ENCODE data around the gene RBX1.

RBX1 gene

GRCh38 chr22:40972587-40972986 lies 21.4 kb downstream of the RBX1 start:
- Histone ChIP-seq H3K27ac (no peak overlapping the region), H3K27me3 (no peaks in the 10 kb centered on the region), H3K9me3 (no peaks in the 10 kb centered on the region), H3K4me3 (ENCODE audit: low read depth in 1 of 2, low read length in 1 of 2) (no peak overlapping the region), H3K4me1 (ENCODE audit: control insufficient read depth in 1 of 2, insufficient read depth in 1 of 2, low read depth in 1 of 2, low read length in 1 of 2) (peaks cover under 1 to 1% of the 10 kb centered on the region in 2 experiments), H3K36me3 (peaks cover 34% of the 10 kb centered on the region)
- TF ChIP-seq CTCF (IDR thresholded peaks at IDR 0.05), result no peak

GRCh38 chr22:40973144-40973543 lies 22.0 kb downstream of the RBX1 start:
- Histone ChIP-seq H3K27ac (no peak overlapping the region), H3K4me1 (ENCODE audit: control insufficient read depth in 1 of 2, insufficient read depth in 1 of 2, low read depth in 1 of 2, low read length in 1 of 2) (no peaks in the 10 kb centered on the region), H3K36me3 (peaks cover 33% of the 10 kb centered on the region), H3K27me3 (no peaks in the 10 kb centered on the region), H3K4me3 (ENCODE audit: low read depth in 1 of 2, low read length in 1 of 2) (no peak overlapping the region), H3K9me3 (no peaks in the 10 kb centered on the region)
- no peak for TF ChIP-seq CTCF (IDR thresholded peaks at IDR 0.05)

GRCh38 chr22:40975366-40975765 lies 24.2 kb downstream of the RBX1 start:
- no peak for TF ChIP-seq CTCF (IDR thresholded peaks at IDR 0.05)
- H3K27ac ChIP-seq, result no peak overlapping the region
- peaks cover 22% of the 10 kb centered on the region for H3K36me3 ChIP-seq
- no peaks in the 10 kb centered on the region for H3K4me1 ChIP-seq (ENCODE audit: control insufficient read depth in 1 of 2, insufficient read depth in 1 of 2, low read depth in 1 of 2, low read length in 1 of 2)
- H3K27me3 ChIP-seq, result no peaks in the 10 kb centered on the region
- no peak overlapping the region for H3K4me3 ChIP-seq (ENCODE audit: low read depth in 1 of 2, low read length in 1 of 2)
- no peaks in the 10 kb centered on the region for H3K9me3 ChIP-seq

GRCh38 chr22:40976866-40977700 lies 25.9 kb downstream of the RBX1 start:
- H3K4me3 ChIP-seq (ENCODE audit: low read depth in 1 of 2, low read length in 1 of 2), result no peak overlapping the region
- no peaks in the 10 kb centered on the region for H3K9me3 ChIP-seq
- no peak for TF ChIP-seq CTCF (IDR thresholded peaks at IDR 0.05)
- no peaks in the 10 kb centered on the region for H3K27me3 ChIP-seq
- peaks cover 13% of the 10 kb centered on the region for H3K36me3 ChIP-seq
- H3K27ac ChIP-seq, result no peak overlapping the region
- no peaks in the 10 kb centered on the region for H3K4me1 ChIP-seq (ENCODE audit: control insufficient read depth in 1 of 2, insufficient read depth in 1 of 2, low read depth in 1 of 2, low read length in 1 of 2)

GRCh38 chr22:40979198-40979597 lies 28.0 kb downstream of the RBX1 start:
- Histone ChIP-seq H3K4me3 (ENCODE audit: low read depth in 1 of 2, low read length in 1 of 2) (no peak overlapping the region), H3K36me3 (no peaks in the 10 kb centered on the region), H3K27ac (no peak overlapping the region), H3K27me3 (no peaks in the 10 kb centered on the region), H3K4me1 (ENCODE audit: control insufficient read depth in 1 of 2, insufficient read depth in 1 of 2, low read depth in 1 of 2, low read length in 1 of 2) (no peaks in the 10 kb centered on the region), H3K9me3 (no peaks in the 10 kb centered on the region)
- no peak for TF ChIP-seq CTCF (IDR thresholded peaks at IDR 0.05)

All from neutrophil (primary cell).